ENCODE data around the gene LTF.

LTF gene

DNA sequence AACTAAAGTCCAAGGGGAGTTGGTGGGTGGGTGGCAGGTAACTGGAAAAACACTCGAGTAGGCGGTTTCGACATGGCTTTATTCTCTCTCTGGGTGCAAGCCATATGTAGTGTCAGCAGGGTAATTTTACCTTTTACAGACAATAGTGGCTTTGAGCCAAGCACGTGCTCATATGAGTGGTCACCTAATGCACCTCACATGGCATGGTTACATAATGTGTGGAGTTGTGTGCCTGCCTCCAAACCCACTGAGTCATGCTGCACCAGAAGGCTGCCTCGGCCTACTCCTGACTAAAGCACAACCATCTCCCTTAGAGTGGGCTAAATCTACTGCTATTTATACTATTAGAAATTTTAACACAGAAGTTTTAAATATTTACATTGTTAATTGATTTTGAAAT, 41.1 kb downstream of the LTF start:
- H3K4me3 ChIP-seq (ENCODE audit: low read length in 2 of 2): no peak overlapping the region
- WGBS, 2 donors (ENCODE audit: extremely low coverage in 2 of 2, insufficient read length in 2 of 2, insufficient replicate concordance in 1 of 2): no CpG with 5 or more reads among the region's 5 CpGs

GRCh38 chr3:46422617-46423016, 42.1 kb downstream of the LTF start:
- Histone ChIP-seq H2BK15ac (ENCODE audit: low read length) (no peak overlapping the region), H3K27me3 (ENCODE audit: control insufficient read depth in 3 of 3, insufficient read depth in 3 of 3, low read depth in 1 of 3, low read length in 3 of 3) (no peaks in the 10 kb centered on the region), H3K9me3 (replicated peaks in 1 of 2; ENCODE audit: control insufficient read depth in 2 of 2, insufficient read depth in 1 of 2, low read depth in 1 of 2, low read length in 2 of 2) (no peaks in the 10 kb centered on the region)

More for the DNA sequence above, 41.1 kb downstream of the LTF start:
- no peak overlapping the region for H2BK15ac ChIP-seq (ENCODE audit: low read length)
- no peak overlapping the region for H3K4me2 ChIP-seq (ENCODE audit: insufficient read depth, low read length, poor library complexity, severe bottlenecking)
- no peaks in the 10 kb centered on the region for H3K79me1 ChIP-seq (ENCODE audit: low read depth, low read length)
- no peaks in the 10 kb centered on the region for H3K4me1 ChIP-seq (ENCODE audit: control insufficient read depth in 2 of 2, insufficient read depth in 1 of 2, low read depth in 1 of 2, low read length in 2 of 2)
- H2BK5ac ChIP-seq (ENCODE audit: low read length): no peak overlapping the region
- no peak overlapping the region for H3K27ac ChIP-seq (replicated peaks; ENCODE audit: low read length)
- no peak overlapping the region for H3K14ac ChIP-seq (ENCODE audit: low read length)
- no peak overlapping the region for H3K4ac ChIP-seq (ENCODE audit: low read length)
- H2BK120ac ChIP-seq (ENCODE audit: low read depth, low read length): no peak overlapping the region
- H4K8ac ChIP-seq (ENCODE audit: low read depth, low read length): no peak overlapping the region
- no peak overlapping the region for H3K23ac ChIP-seq (ENCODE audit: low read depth, low read length, poor library complexity)
- no peak for DNase-seq (ENCODE audit: low spot score)
- H2AFZ ChIP-seq (ENCODE audit: low read length): no peak overlapping the region
- no peak overlapping the region for H2AK5ac ChIP-seq (ENCODE audit: low read depth, low read length)
- no peaks in the 10 kb centered on the region for H3K27me3 ChIP-seq (ENCODE audit: control insufficient read depth in 3 of 3, insufficient read depth in 3 of 3, low read depth in 1 of 3, low read length in 3 of 3)
- H3K36me3 ChIP-seq (replicated peaks in 1 of 2; ENCODE audit: control insufficient read depth in 2 of 2, insufficient read depth in 2 of 2, low read length in 2 of 2): no peaks in the 10 kb centered on the region
- no peak overlapping the region for H3K18ac ChIP-seq (ENCODE audit: low read length)
- H3K9me3 ChIP-seq (replicated peaks in 1 of 2; ENCODE audit: control insufficient read depth in 2 of 2, insufficient read depth in 1 of 2, low read depth in 1 of 2, low read length in 2 of 2): no peaks in the 10 kb centered on the region
- no peak overlapping the region for H4K91ac ChIP-seq (ENCODE audit: low read depth, low read length, poor library complexity)
- no peak overlapping the region for H3K9ac ChIP-seq (ENCODE audit: low read depth, low read length, poor library complexity)
- no peak overlapping the region for H2BK12ac ChIP-seq (ENCODE audit: low read length)

DNA sequence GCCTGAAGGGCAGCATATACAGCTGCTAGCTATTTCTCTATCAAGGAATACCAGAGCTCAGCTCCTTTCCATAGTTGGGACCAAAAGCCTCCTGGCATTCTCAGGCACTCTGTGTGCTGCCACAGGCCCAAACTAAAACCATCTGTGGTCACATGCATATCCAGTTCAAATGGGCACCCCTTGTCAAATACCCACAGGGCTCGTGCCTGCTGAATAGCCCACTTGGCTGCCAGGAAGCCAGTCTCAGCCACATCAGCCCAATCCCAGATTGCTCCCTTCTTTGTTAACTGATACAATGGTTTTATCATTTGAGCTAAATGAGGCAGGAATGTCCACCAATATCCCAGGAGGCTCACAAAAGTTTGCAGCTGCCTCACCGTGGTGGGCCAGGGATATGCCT, 43.8 kb downstream of the LTF start:
- H3K4me1 ChIP-seq (ENCODE audit: control insufficient read depth in 2 of 2, insufficient read depth in 1 of 2, low read depth in 1 of 2, low read length in 2 of 2): no peaks in the 10 kb centered on the region
- H3K14ac ChIP-seq (ENCODE audit: low read length): no peak overlapping the region
- H3K4ac ChIP-seq (ENCODE audit: low read length): no peak overlapping the region
- H3K27me3 ChIP-seq (ENCODE audit: control insufficient read depth in 3 of 3, insufficient read depth in 3 of 3, low read depth in 1 of 3, low read length in 3 of 3): no peaks in the 10 kb centered on the region
- no peak overlapping the region for H3K23ac ChIP-seq (ENCODE audit: low read depth, low read length, poor library complexity)
- no peak overlapping the region for H3K4me3 ChIP-seq (ENCODE audit: low read length in 2 of 2)
- H2BK5ac ChIP-seq (ENCODE audit: low read length): no peak overlapping the region
- no peaks in the 10 kb centered on the region for H3K36me3 ChIP-seq (replicated peaks in 1 of 2; ENCODE audit: control insufficient read depth in 2 of 2, insufficient read depth in 2 of 2, low read length in 2 of 2)
- H4K91ac ChIP-seq (ENCODE audit: low read depth, low read length, poor library complexity): no peak overlapping the region
- H3K9me3 ChIP-seq (replicated peaks in 1 of 2; ENCODE audit: control insufficient read depth in 2 of 2, insufficient read depth in 1 of 2, low read depth in 1 of 2, low read length in 2 of 2): no peaks in the 10 kb centered on the region
- no peak overlapping the region for H2BK15ac ChIP-seq (ENCODE audit: low read length)
- no peak overlapping the region for H2BK120ac ChIP-seq (ENCODE audit: low read depth, low read length)
- no CpG with 5 or more reads among the region's 2 CpGs for WGBS, 2 donors (ENCODE audit: extremely low coverage in 2 of 2, insufficient read length in 2 of 2, insufficient replicate concordance in 1 of 2)
- no peak overlapping the region for H3K18ac ChIP-seq (ENCODE audit: low read length)
- no peak overlapping the region for H2AFZ ChIP-seq (ENCODE audit: low read length)
- no peak overlapping the region for H2AK5ac ChIP-seq (ENCODE audit: low read depth, low read length)
- H2BK12ac ChIP-seq (ENCODE audit: low read length): no peak overlapping the region
- H4K8ac ChIP-seq (ENCODE audit: low read depth, low read length): no peak overlapping the region
- H3K9ac ChIP-seq (ENCODE audit: low read depth, low read length, poor library complexity): no peak overlapping the region
- no peaks in the 10 kb centered on the region for H3K79me1 ChIP-seq (ENCODE audit: low read depth, low read length)
- DNase-seq (ENCODE audit: low spot score): no peak
- H3K4me2 ChIP-seq (ENCODE audit: insufficient read depth, low read length, poor library complexity, severe bottlenecking): no peak overlapping the region
- H3K27ac ChIP-seq (replicated peaks; ENCODE audit: low read length): no peak overlapping the region

More at GRCh38 chr3:46422617-46423016, 42.1 kb downstream of the LTF start:
- Histone ChIP-seq H2BK12ac (ENCODE audit: low read length) (no peak overlapping the region), H3K4me1 (ENCODE audit: control insufficient read depth in 2 of 2, insufficient read depth in 1 of 2, low read depth in 1 of 2, low read length in 2 of 2) (no peaks in the 10 kb centered on the region), H2AFZ (ENCODE audit: low read length) (no peak overlapping the region), H3K18ac (ENCODE audit: low read length) (no peak overlapping the region), H2AK5ac (ENCODE audit: low read depth, low read length) (no peak overlapping the region), H2BK5ac (ENCODE audit: low read length) (no peak overlapping the region), H2BK120ac (ENCODE audit: low read depth, low read length) (no peak overlapping the region), H3K4ac (ENCODE audit: low read length) (no peak overlapping the region), H3K14ac (ENCODE audit: low read length) (no peak overlapping the region), H3K9ac (ENCODE audit: low read depth, low read length, poor library complexity) (no peak overlapping the region), H3K36me3 (replicated peaks in 1 of 2; ENCODE audit: control insufficient read depth in 2 of 2, insufficient read depth in 2 of 2, low read length in 2 of 2) (no peaks in the 10 kb centered on the region), H3K4me2 (ENCODE audit: insufficient read depth, low read length, poor library complexity, severe bottlenecking) (no peak overlapping the region), H3K79me1 (ENCODE audit: low read depth, low read length) (no peaks in the 10 kb centered on the region), H4K91ac (ENCODE audit: low read depth, low read length, poor library complexity) (no peak overlapping the region), H3K27ac (replicated peaks; ENCODE audit: low read length) (no peak overlapping the region), H3K23ac (ENCODE audit: low read depth, low read length, poor library complexity) (no peak overlapping the region), H3K4me3 (ENCODE audit: low read length in 2 of 2) (no peak overlapping the region), H4K8ac (ENCODE audit: low read depth, low read length) (no peak overlapping the region)
- DNase-seq (ENCODE audit: low spot score): no peak
- WGBS, 2 donors (ENCODE audit: extremely low coverage in 2 of 2, insufficient read length in 2 of 2, insufficient replicate concordance in 1 of 2): no CpG with 5 or more reads among the region's 6 CpGs

- Histone ChIP-seq H3K36me3 (replicated peaks in 1 of 2; ENCODE audit: control insufficient read depth in 2 of 2, insufficient read depth in 2 of 2, low read length in 2 of 2) (no peaks in the 10 kb centered on the region), H2BK12ac (ENCODE audit: low read length) (no peak overlapping the region), H3K4me1 (ENCODE audit: control insufficient read depth in 2 of 2, insufficient read depth in 1 of 2, low read depth in 1 of 2, low read length in 2 of 2) (no peaks in the 10 kb centered on the region), H2BK5ac (ENCODE audit: low read length) (no peak overlapping the region), H3K18ac (ENCODE audit: low read length) (no peak overlapping the region), H2BK120ac (ENCODE audit: low read depth, low read length) (no peak overlapping the region), H3K4me2 (ENCODE audit: insufficient read depth, low read length, poor library complexity, severe bottlenecking) (no peak overlapping the region), H4K8ac (ENCODE audit: low read depth, low read length) (no peak overlapping the region), H3K4me3 (ENCODE audit: low read length in 2 of 2) (no peak overlapping the region), H3K9ac (ENCODE audit: low read depth, low read length, poor library complexity) (no peak overlapping the region), H2AFZ (ENCODE audit: low read length) (no peak overlapping the region), H3K27ac (replicated peaks; ENCODE audit: low read length) (no peak overlapping the region), H2AK5ac (ENCODE audit: low read depth, low read length) (no peak overlapping the region), H3K14ac (ENCODE audit: low read length) (peak overlapping the region; percentile 64), H2BK15ac (ENCODE audit: low read length) (no peak overlapping the region), H3K4ac (ENCODE audit: low read length) (no peak overlapping the region), H3K79me1 (ENCODE audit: low read depth, low read length) (no peaks in the 10 kb centered on the region), H3K27me3 (ENCODE audit: control insufficient read depth in 3 of 3, insufficient read depth in 3 of 3, low read depth in 1 of 3, low read length in 3 of 3) (no peaks in the 10 kb centered on the region), H4K91ac (ENCODE audit: low read depth, low read length, poor library complexity) (no peak overlapping the region), H3K9me3 (replicated peaks in 1 of 2; ENCODE audit: control insufficient read depth in 2 of 2, insufficient read depth in 1 of 2, low read depth in 1 of 2, low read length in 2 of 2) (no peaks in the 10 kb centered on the region), H3K23ac (ENCODE audit: low read depth, low read length, poor library complexity) (no peak overlapping the region)
- WGBS, 2 donors (ENCODE audit: extremely low coverage in 2 of 2, insufficient read length in 2 of 2, insufficient replicate concordance in 1 of 2): no CpG with 5 or more reads among the region's 4 CpGs
- DNase-seq (ENCODE audit: low spot score): no peak
Observed at GRCh38 chr3:46419816-46420215, 44.9 kb downstream of the LTF start.

Data from neuronal stem cell (in vitro differentiated cells).